Occipital lobe (tissue), 3 donors: ENCODE results near the gene FTCDNL1. TPM values are rescaled to one million over a fixed set of nuclear protein-coding genes. Genes with fewer than 3 reads are reported as not detected.

ENCODE experiments used
- DNase-seq: peaks from one replicate; lab custom pipeline; 2025; lab: John Stamatoyannopoulos, UW
- small RNA-seq: library from RNA; depleted of rRNA; stranded (forward); fragments of <200 nt; gene quantifications from one replicate; pipeline ENCODE3, GENCODE V24; 2014
- total RNA-seq: library from RNA; depleted of rRNA; stranded (reverse); fragments of >200 nt; gene quantifications from one replicate; pipeline ENCODE4 v1.2.3, GENCODE V29; 2014

Gene FTCDNL1
- total RNA-seq, 1 donor from 2014 or later = 3.3 TPM

- no peak for DNase-seq
Observed at GRCh38 chr2:199743415-199744120, 107.4 kb downstream of the FTCDNL1 start.

GRCh38 chr2:199742884-199743283 is 108.1 kb downstream of the FTCDNL1 start:
- no peak for DNase-seq

- no peak for DNase-seq
Observed at GRCh38 chr2:199740111-199740428, 110.9 kb downstream of the FTCDNL1 start.

GRCh38 chr2:199739413-199740110 is 111.4 kb downstream of the FTCDNL1 start:
- peak; percentile 36 for DNase-seq

- DNase-seq = no peak
Observed at GRCh38 chr2:199738727-199739412, 112.1 kb downstream of the FTCDNL1 start.

- DNase-seq = no peak
Observed at GRCh38 chr2:199734651-199735050, 116.3 kb downstream of the FTCDNL1 start.

GRCh38 chr2:199734011-199734410 is 117.0 kb downstream of the FTCDNL1 start:
- DNase-seq = no peak

- no peak for DNase-seq
Observed at GRCh38 chr2:199727801-199728200, 123.2 kb downstream of the FTCDNL1 start.

GRCh38 chr2:199727306-199727705 is 123.7 kb downstream of the FTCDNL1 start:
- no peak for DNase-seq

GRCh38 chr2:199718074-199718473 is 132.9 kb downstream of the FTCDNL1 start:
- DNase-seq = no peak

GRCh38 chr2:199717587-199717907 is 133.4 kb downstream of the FTCDNL1 start:
- no peak for DNase-seq

- no peak for DNase-seq
Observed at GRCh38 chr2:199716807-199717586, 134.0 kb downstream of the FTCDNL1 start.

GRCh38 chr2:199713746-199714145 is 137.2 kb downstream of the FTCDNL1 start:
- no peak for DNase-seq

GRCh38 chr2:199710551-199710950 is 140.4 kb downstream of the FTCDNL1 start:
- DNase-seq = no peak

Small RNAs within 50 kb of the gene (small RNA-seq; reads per million reads assigned to genes)
- not detected for gene AC108032.1
- not detected for gene RN7SL717P

Other genes with a start within 250 kb of the FTCDNL1 start
- 38.1 TPM for gene C2orf69, start 60.1 kb upstream of the FTCDNL1 start, total RNA-seq
- gene TYW5, start 104.3 kb upstream of the FTCDNL1 start, total RNA-seq = 16.5 TPM
- 19.5 TPM for gene MAIP1, start 104.4 kb upstream of the FTCDNL1 start, total RNA-seq